HG02938 (cell line): ENCODE measurements around the gene CDK9.
"Not testable (repeated sequence)": the region's sequence is repeated elsewhere in the genome, so short reads cannot be mapped to it uniquely, and the experiment has no call there.

Experiments
- ATAC-seq: cut with Tn5 transposase; IDR thresholded peaks from one replicate; pipeline ENCODE4 v1.9.1; 2021; ENCODE audit warnings: mild to moderate bottlenecking, moderate library complexity; ENCODE audit not compliant: unreplicated experiment

CDK9 gene

GRCh38 chr9:127817881-127818434 is 32.1 kb downstream of the CDK9 start:
- no peak for ATAC-seq

GRCh38 chr9:127818574-127818973 is 32.7 kb downstream of the CDK9 start:
- no peak for ATAC-seq

- ATAC-seq: no peak
Observed at GRCh38 chr9:127822108-127822507, 36.3 kb downstream of the CDK9 start.

- no peak for ATAC-seq
Observed at GRCh38 chr9:127825319-127826051, 39.7 kb downstream of the CDK9 start.

GRCh38 chr9:127826253-127826913 is 40.5 kb downstream of the CDK9 start:
- ATAC-seq: no peak

- ATAC-seq: no peak
Observed at GRCh38 chr9:127828262-127829031, 42.6 kb downstream of the CDK9 start.

GRCh38 chr9:127829205-127829906 is 43.5 kb downstream of the CDK9 start:
- no peak for ATAC-seq

GRCh38 chr9:127832248-127832647 is 46.4 kb downstream of the CDK9 start:
- no peak for ATAC-seq

GRCh38 chr9:127833555-127833954 is 47.7 kb downstream of the CDK9 start:
- no peak for ATAC-seq

- no peak for ATAC-seq
Observed at GRCh38 chr9:127835991-127836516, 50.2 kb downstream of the CDK9 start.

GRCh38 chr9:127836561-127836960 is 50.7 kb downstream of the CDK9 start:
- ATAC-seq: not testable (repeated sequence)

- ATAC-seq: no peak
Observed at GRCh38 chr9:127837346-127837745, 51.5 kb downstream of the CDK9 start.

GRCh38 chr9:127838375-127839078 is 52.7 kb downstream of the CDK9 start:
- ATAC-seq: no peak
